ENCODE results near the gene ZBTB32. TPM values are rescaled to one million over a fixed set of nuclear protein-coding genes. Genes with fewer than 3 reads are reported as not detected.

The ZBTB32 gene
- total and polyA plus RNA-seq, 2 experiments from 2014 or later: 0.65 TPM; not detected in 1

DNA sequence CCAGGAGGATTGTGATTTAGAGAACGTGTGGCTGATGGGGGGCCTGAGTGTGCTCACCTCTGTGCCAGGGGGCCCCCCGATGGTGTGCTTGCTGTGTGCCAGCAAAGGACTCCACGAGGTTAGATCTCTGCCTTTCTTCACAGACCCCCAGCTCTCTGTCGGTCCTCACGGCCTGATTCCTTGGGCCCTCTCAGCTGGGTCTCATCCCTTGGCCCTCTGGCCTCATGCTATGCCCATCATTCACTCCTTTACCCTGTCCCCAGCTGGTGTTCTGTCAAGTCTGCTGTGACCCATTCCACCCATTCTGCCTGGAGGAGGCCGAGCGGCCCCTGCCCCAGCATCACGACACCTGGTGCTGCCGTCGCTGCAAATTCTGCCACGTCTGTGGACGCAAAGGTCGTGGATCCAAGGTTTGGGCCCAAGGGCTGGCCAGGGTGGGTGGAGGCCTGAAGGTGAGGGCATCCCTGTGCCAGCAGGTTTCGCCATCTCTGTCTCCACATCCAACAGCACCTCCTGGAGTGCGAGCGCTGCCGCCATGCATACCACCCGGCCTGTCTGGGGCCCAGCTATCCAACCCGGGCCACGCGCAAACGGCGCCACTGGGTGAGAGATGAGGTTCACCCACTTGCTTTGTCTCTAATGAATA, 21.0 kb downstream of the ZBTB32 start (continued):
- TF ChIP-seq, protein P1, sequence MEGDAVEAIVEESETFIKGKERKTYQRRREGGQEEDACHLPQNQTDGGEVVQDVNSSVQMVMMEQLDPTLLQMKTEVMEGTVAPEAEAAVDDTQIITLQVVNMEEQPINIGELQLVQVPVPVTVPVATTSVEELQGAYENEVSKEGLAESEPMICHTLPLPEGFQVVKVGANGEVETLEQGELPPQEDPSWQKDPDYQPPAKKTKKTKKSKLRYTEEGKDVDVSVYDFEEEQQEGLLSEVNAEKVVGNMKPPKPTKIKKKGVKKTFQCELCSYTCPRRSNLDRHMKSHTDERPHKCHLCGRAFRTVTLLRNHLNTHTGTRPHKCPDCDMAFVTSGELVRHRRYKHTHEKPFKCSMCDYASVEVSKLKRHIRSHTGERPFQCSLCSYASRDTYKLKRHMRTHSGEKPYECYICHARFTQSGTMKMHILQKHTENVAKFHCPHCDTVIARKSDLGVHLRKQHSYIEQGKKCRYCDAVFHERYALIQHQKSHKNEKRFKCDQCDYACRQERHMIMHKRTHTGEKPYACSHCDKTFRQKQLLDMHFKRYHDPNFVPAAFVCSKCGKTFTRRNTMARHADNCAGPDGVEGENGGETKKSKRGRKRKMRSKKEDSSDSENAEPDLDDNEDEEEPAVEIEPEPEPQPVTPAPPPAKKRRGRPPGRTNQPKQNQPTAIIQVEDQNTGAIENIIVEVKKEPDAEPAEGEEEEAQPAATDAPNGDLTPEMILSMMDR (conservative IDR thresholded peaks at IDR 0.05; ENCODE audit: low read depth in 2 of 2): no peak
- TF ChIP-seq ZNF114 (CRISPR knock-in tag; IDR thresholded peaks at IDR 0.05) (no peak), JUNB (IDR thresholded peaks at IDR 0.05; ENCODE audit: unreplicated experiment) (no peak)

GRCh38 chr19:35727053-35727955, 22.9 kb downstream of the ZBTB32 start:
- no peaks in the 10 kb centered on the region for H3K9me2 ChIP-seq (ENCODE audit: insufficient read depth)
- Mint-ChIP-seq H3K36me3 (ENCODE audit: low read depth) (peaks cover 86% of the 10 kb centered on the region), H3K4me1 (no peaks in the 10 kb centered on the region), H3K27me3 (ENCODE audit: insufficient read depth, low read depth, poor library complexity) (peaks cover 16% of the 10 kb centered on the region), H3K9me3 (no peaks in the 10 kb centered on the region), H3K27ac (no peak overlapping the region), H3K4me3 (no peak overlapping the region)
- DNase-seq (ENCODE audit: low spot score) (no peak), ATAC-seq (no peak)
- H4K20me1 ChIP-seq (replicated peaks; ENCODE audit: insufficient read depth): peaks cover 5% of the 10 kb centered on the region
- no peaks in the 10 kb centered on the region for H3K4me1 ChIP-seq (ENCODE audit: insufficient read depth)
- H3K79me2 ChIP-seq (replicated peaks; ENCODE audit: insufficient read depth): no peaks in the 10 kb centered on the region
- no peak overlapping the region for H3K4me3 ChIP-seq
- H3K4me2 ChIP-seq: no peak overlapping the region
- H2AFZ ChIP-seq: no peak overlapping the region
- H3K27ac ChIP-seq (ENCODE audit: low read depth): no peak overlapping the region
- no peaks in the 10 kb centered on the region for H3F3A ChIP-seq (replicated peaks; ENCODE audit: low read depth)
- no peaks in the 10 kb centered on the region for H3K27me3 ChIP-seq (ENCODE audit: insufficient read depth)
- peaks cover 29% of the 10 kb centered on the region; the same call in 1 of the 2 replicates for H3K36me3 ChIP-seq (ENCODE audit: insufficient read depth)
- TF ChIP-seq, protein P2, sequence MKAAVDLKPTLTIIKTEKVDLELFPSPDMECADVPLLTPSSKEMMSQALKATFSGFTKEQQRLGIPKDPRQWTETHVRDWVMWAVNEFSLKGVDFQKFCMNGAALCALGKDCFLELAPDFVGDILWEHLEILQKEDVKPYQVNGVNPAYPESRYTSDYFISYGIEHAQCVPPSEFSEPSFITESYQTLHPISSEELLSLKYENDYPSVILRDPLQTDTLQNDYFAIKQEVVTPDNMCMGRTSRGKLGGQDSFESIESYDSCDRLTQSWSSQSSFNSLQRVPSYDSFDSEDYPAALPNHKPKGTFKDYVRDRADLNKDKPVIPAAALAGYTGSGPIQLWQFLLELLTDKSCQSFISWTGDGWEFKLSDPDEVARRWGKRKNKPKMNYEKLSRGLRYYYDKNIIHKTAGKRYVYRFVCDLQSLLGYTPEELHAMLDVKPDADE (IDR thresholded peaks at IDR 0.05): no peak
- TF ChIP-seq STAT1 (IDR thresholded peaks at IDR 0.05; ENCODE audit: unreplicated experiment) (no peak), EZH2phosphoT487 (IDR thresholded peaks at IDR 0.05; ENCODE audit: unreplicated experiment) (no peak), NANOG (IDR thresholded peaks at IDR 0.05; ENCODE audit: borderline replicate concordance) (no peak), EZH2 (IDR thresholded peaks at IDR 0.05; ENCODE audit: low read depth, unreplicated experiment) (no peak), JUNB (IDR thresholded peaks at IDR 0.05; ENCODE audit: unreplicated experiment) (no peak), ZNF462 (CRISPR knock-in tag; IDR thresholded peaks at IDR 0.05) (no peak), REST (IDR thresholded peaks at IDR 0.05; ENCODE audit: unreplicated experiment) (no peak)
